Testis (tissue), 3 donors: ENCODE results near the gene RPTOR. TPM values are rescaled to one million over a fixed set of nuclear protein-coding genes. Genes with fewer than 3 reads are reported as not detected.

Experiments used
- DNase-seq: peaks from one replicate; pipeline ENCODE4 v3.0.0-alpha.2; 2019
- H3K27ac ChIP-seq, 2 donors: fragments of 200-600 bp; sonication (generic); one replicate each; pipeline ENCODE4 v1.5.1; 2019
- H3K27me3 ChIP-seq: fragments of 200-600 bp; sonication (generic); one replicate; pipeline ENCODE4 v1.5.1; 2019
- H3K36me3 ChIP-seq: fragments of 200-600 bp; sonication (generic); one replicate; pipeline ENCODE4 v1.5.1; 2017; ENCODE audit warnings: low read depth; ENCODE audit errors: missing control alignments
- H3K4me1 ChIP-seq: fragments of 200-600 bp; sonication (generic); one replicate; pipeline ENCODE4 v1.5.1; 2019
- H3K4me3 ChIP-seq, 2 donors: fragments of 200-600 bp; sonication (generic); one replicate each; pipeline ENCODE4 v1.5.1; 2017 to 2019
- H3K9me3 ChIP-seq: fragments of 200-600 bp; sonication (generic); one replicate; pipeline ENCODE4 v1.5.1; 2017
- POLR2A ChIP-seq: fragments of 450-650 bp; IDR thresholded peaks from one replicate; pipeline ENCODE4 v1.6.1; 2017; ENCODE audit warnings: antibody characterized with exemption, mild to moderate bottlenecking, moderate library complexity
- WGBS, 2 donors: methylation state at CpG; one replicate each; pipeline ENCODE4 v1.1.5; 2018; 5-methylcytosine and 5-hydroxymethylcytosine counted together
- intact Hi-C: fragments of 100-400 bp; cut with DNase I; formaldehyde crosslinking; loops from one replicate; pipeline ENCODE4 v1.15.1; 2023; ENCODE audit warnings: low total_unique reads
- polyA plus RNA-seq: library from polyadenylated mRNA; stranded (reverse); fragments of 350-450 nt; fragmentation: Illumina TruSeq; extraction: RNeasy Lipid Tissue Mini Kit (QIAGEN cat#74804); gene quantifications from one replicate; pipeline ENCODE4 v1.2.3, GENCODE V29; 2014; ENCODE audit warnings: low read depth, low replicate concordance; ENCODE audit not compliant: insufficient read depth
- total RNA-seq, 2 donors: library from RNA; depleted of rRNA; stranded (reverse); fragments of >200 nt; gene quantifications; one replicate each; pipeline ENCODE4 v1.2.3, GENCODE V29; 2016
- TF ChIP-seq, protein P1 (sequence below), 3 experiments: fragments of 450-650 bp in 2 of 3; fragments of 200-600 bp in 1 of 3; sonication (generic) in 1 of 3; IDR thresholded peaks; one replicate each; pipeline ENCODE4 v1.5.1; 2016 to 2019; ENCODE audit warnings: antibody characterized with exemption in 3 of 3, mild to moderate bottlenecking in 2 of 3, moderate library complexity in 1 of 3

Gene RPTOR
- total and polyA plus RNA-seq, 3 donors from 2014 or later, result 21.8 to 68.3 (median 56.6) TPM

- TF ChIP-seq POLR2A, result no peak
- TF ChIP-seq, protein P1, sequence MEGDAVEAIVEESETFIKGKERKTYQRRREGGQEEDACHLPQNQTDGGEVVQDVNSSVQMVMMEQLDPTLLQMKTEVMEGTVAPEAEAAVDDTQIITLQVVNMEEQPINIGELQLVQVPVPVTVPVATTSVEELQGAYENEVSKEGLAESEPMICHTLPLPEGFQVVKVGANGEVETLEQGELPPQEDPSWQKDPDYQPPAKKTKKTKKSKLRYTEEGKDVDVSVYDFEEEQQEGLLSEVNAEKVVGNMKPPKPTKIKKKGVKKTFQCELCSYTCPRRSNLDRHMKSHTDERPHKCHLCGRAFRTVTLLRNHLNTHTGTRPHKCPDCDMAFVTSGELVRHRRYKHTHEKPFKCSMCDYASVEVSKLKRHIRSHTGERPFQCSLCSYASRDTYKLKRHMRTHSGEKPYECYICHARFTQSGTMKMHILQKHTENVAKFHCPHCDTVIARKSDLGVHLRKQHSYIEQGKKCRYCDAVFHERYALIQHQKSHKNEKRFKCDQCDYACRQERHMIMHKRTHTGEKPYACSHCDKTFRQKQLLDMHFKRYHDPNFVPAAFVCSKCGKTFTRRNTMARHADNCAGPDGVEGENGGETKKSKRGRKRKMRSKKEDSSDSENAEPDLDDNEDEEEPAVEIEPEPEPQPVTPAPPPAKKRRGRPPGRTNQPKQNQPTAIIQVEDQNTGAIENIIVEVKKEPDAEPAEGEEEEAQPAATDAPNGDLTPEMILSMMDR (IDR thresholded peaks at IDR 0.05), result no peak
- no peaks in the 10 kb centered on the region for H3K36me3 ChIP-seq
- no peak for DNase-seq
- H3K4me1 ChIP-seq, result no peaks in the 10 kb centered on the region
- H3K4me3 ChIP-seq, result no peak overlapping the region
- intact Hi-C loops, result no loop called here
- H3K9me3 ChIP-seq, result no peaks in the 10 kb centered on the region
- H3K27ac ChIP-seq, result no peak overlapping the region
- H3K27me3 ChIP-seq, result no peaks in the 10 kb centered on the region
- 89 to 93% methylated on average over 14 of the region's 14 CpGs for whole genome bisulfite sequencing, 2 donors
Measured at GRCh38 chr17:81009136-81009535, 464.5 kb downstream of the RPTOR start.

DNA sequence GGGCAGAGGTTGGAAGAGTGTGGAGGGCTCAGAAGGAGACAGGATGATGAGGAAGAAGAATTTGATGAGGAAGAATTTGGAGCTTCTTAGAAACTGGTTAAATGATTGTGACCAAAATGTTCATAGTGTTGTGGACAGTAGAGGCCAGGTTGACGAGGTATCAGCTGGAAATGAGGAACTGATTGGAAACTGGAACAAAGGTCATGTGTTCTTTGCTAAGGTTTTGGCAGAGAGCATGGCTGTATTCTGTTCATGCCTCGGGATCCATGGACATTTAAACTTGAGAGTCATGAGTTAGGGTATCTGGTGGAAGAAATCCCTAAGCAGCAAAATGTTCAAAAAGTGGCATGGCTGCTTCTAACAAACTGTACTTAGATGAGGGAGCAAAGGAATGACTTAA is 466.3 kb downstream of the RPTOR start:
- intact Hi-C loops, result no loop called here
- Histone ChIP-seq H3K4me3 (no peak overlapping the region), H3K27ac (no peak overlapping the region), H3K9me3 (no peaks in the 10 kb centered on the region), H3K36me3 (no peaks in the 10 kb centered on the region), H3K27me3 (no peaks in the 10 kb centered on the region), H3K4me1 (no peaks in the 10 kb centered on the region)
- no peak for DNase-seq
- no peak for TF ChIP-seq POLR2A
- TF ChIP-seq, protein P1 (IDR thresholded peaks at IDR 0.05), result no peak
- 82 to 83% methylated on average over 2 of the region's 2 CpGs for WGBS, 2 donors

DNA sequence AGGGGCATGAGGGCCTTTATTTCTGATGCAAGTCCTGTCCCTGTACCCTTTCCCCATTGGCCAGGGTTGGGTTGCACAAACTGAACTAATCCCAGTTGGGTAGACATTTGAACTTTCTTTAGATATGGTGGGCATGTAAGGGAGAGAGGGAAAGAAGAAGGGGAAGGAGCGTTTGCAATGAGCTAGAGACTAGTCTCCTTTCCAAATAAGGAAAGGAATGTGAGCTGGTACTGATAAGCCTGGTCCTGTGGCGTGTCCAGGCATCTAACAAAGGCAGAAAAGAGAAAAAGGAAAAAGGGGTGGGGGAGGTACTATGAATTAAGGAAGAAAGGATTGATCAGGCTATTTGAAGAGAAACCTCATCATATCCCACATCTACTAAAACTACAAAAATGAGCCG is 467.3 kb downstream of the RPTOR start:
- TF ChIP-seq, protein P1 (IDR thresholded peaks at IDR 0.05), result no peak
- no peak for TF ChIP-seq POLR2A
- WGBS, 2 donors, result 54 to 73% methylated on average over 3 of the region's 3 CpGs
- no peaks in the 10 kb centered on the region for H3K4me1 ChIP-seq

DNA sequence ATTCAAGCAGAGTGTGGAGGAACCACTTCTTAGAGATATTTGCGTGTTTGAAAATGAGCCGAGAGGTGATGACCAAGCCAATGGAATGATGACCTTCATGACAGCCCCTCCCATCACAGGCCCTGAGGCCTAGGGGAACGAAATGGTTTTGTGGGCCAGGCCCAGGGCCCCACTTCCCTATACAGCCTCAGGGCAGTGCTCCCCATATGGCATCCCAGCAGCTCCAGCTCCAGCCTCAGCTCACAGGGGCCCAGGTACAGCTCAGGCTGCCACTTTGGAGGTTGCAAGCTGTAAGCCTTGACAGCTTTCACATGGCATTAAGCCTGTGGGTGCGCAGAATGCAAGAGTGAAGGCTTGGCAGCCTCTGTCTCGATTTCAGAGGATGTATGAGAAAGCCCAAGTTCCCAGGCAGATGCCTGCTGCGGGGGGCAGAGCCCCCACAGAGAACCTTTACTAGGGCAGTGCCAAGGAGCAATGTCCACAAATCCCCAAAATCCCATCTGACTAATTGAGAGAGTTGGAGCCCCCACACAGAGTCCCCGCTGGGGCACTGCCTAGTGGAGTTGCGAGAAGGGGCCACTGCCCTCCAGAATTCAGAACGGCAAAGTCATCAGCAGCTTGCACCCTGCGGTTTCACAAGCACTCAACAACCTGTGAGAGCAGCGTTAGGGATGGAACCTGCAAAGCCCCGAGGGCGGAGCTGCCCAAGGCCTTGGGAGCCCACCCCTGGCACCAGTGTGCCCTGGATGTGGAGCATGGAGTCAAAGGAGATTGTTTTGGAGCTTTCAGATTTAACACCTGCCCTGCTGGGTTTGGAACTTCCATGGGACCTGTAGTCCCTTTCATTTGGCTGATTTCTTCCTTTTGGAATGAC is 468.2 kb downstream of the RPTOR start:
- no peak overlapping the region for H3K4me3 ChIP-seq
- H3K27me3 ChIP-seq, result no peaks in the 10 kb centered on the region
- no peaks in the 10 kb centered on the region for H3K36me3 ChIP-seq
- DNase-seq, result no peak
- H3K4me1 ChIP-seq, result peaks cover under 1% of the 10 kb centered on the region
- H3K27ac ChIP-seq, result no peak overlapping the region
- intact Hi-C loops, result no loop called here
- TF ChIP-seq, protein P1 (IDR thresholded peaks at IDR 0.05), result no peak
- no peak for TF ChIP-seq POLR2A
- 90 to 92% methylated on average over 10 to 13 of the region's 13 CpGs for WGBS, 2 donors
- no peaks in the 10 kb centered on the region for H3K9me3 ChIP-seq

More for the DNA sequence above, 467.3 kb downstream of the RPTOR start:
- Histone ChIP-seq H3K4me3 (no peak overlapping the region), H3K9me3 (no peaks in the 10 kb centered on the region), H3K27ac (no peak overlapping the region), H3K27me3 (no peaks in the 10 kb centered on the region), H3K36me3 (no peaks in the 10 kb centered on the region)
- DNase-seq, result no peak
- intact Hi-C loops, result no loop called here

DNA sequence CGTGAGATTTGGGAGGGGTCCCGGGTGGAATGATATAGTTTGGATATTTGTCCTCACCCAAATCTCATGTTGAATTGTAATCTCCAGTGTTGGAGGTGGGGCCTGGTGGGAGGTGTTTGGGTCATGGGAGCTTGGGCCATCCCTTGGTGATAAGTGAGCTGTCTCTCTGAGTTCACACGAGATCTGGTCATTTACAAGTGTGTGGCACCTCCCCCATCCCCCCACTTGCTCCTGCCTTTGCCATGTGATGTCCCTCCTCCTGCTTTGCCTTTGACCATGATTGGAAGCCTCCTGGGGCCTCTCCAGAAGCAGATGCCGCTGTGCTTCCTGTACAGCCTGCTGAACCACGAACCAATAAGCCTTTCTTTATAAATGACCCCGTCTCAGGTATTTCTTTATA is 469.0 kb downstream of the RPTOR start:
- no peak for DNase-seq
- H3K4me1 ChIP-seq, result peaks cover 8% of the 10 kb centered on the region
- no peak overlapping the region for H3K27ac ChIP-seq
- no peak overlapping the region for H3K4me3 ChIP-seq
- intact Hi-C loops, result no loop called here
- no peaks in the 10 kb centered on the region for H3K36me3 ChIP-seq
- H3K9me3 ChIP-seq, result no peaks in the 10 kb centered on the region
- no peak for TF ChIP-seq POLR2A
- TF ChIP-seq, protein P1 (IDR thresholded peaks at IDR 0.05), result no peak
- no peaks in the 10 kb centered on the region for H3K27me3 ChIP-seq
- 87 to 88% methylated on average over 6 of the region's 6 CpGs for WGBS, 2 donors
